HG02870 (cell line): Measurements from ENCODE around the gene RBMS1.

Experiments used
- ATAC-seq: cut with Tn5 transposase; IDR thresholded peaks from one replicate; pipeline ENCODE4 v1.9.1; 2021; ENCODE audit warnings: mild to moderate bottlenecking, moderate library complexity; ENCODE audit not compliant: unreplicated experiment

Gene RBMS1

GRCh38 chr2:160389875-160390274 lies 103.7 kb downstream of the RBMS1 start:
- no peak for ATAC-seq

- no peak for ATAC-seq
Measured at GRCh38 chr2:160388464-160389263, 104.9 kb downstream of the RBMS1 start.

GRCh38 chr2:160387558-160388262 lies 105.9 kb downstream of the RBMS1 start:
- no peak for ATAC-seq

GRCh38 chr2:160384791-160385190 lies 108.8 kb downstream of the RBMS1 start:
- ATAC-seq = no peak

- ATAC-seq = no peak
Measured at GRCh38 chr2:160381425-160381951, 112.1 kb downstream of the RBMS1 start.

GRCh38 chr2:160380611-160381010 lies 113.0 kb downstream of the RBMS1 start:
- no peak for ATAC-seq

- no peak for ATAC-seq
Measured at GRCh38 chr2:160380000-160380570, 113.5 kb downstream of the RBMS1 start.

DNA sequence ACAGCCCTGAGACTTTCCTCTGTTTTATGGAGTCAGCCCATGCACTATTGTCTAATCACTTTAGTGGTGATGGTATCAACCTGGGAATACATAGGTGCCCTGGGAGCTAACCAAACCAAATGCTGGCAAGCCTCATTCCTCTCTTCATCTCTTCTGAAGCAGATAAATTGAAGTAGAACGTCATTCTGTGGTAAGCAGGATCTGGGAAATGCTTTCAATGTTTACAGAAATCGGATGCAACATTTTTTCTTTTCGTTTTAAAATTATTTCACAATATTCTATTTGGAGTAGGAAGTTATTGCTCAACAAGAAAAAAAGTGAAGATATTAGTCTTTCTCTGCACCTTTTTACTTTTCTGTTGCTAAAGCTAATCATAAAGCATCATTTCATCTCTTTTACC lies 114.2 kb downstream of the RBMS1 start:
- no peak for ATAC-seq

GRCh38 chr2:160377204-160377995 lies 116.2 kb downstream of the RBMS1 start:
- ATAC-seq = no peak

DNA sequence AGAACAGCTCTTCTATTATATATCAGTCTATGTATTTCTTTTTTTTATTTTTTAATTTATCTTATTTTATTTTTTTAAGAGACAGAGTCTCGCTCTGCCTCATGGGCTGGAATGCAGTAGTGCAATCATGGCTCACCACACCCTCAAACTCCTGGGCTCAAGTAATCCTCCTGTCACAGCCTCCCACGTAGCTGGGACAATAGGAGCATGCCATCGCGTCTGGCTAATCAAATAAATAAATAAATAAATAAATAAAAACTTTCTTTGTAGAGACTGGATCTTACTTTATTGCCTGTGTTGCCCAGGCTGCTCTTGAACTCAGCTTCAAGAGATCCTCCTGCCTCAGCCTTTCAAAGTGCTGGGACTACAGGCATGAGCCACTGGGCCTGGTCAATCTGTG lies 117.0 kb downstream of the RBMS1 start:
- no peak for ATAC-seq

GRCh38 chr2:160375802-160376469 lies 117.7 kb downstream of the RBMS1 start:
- no peak for ATAC-seq

- no peak for ATAC-seq
Measured at GRCh38 chr2:160375037-160375436, 118.6 kb downstream of the RBMS1 start.

DNA sequence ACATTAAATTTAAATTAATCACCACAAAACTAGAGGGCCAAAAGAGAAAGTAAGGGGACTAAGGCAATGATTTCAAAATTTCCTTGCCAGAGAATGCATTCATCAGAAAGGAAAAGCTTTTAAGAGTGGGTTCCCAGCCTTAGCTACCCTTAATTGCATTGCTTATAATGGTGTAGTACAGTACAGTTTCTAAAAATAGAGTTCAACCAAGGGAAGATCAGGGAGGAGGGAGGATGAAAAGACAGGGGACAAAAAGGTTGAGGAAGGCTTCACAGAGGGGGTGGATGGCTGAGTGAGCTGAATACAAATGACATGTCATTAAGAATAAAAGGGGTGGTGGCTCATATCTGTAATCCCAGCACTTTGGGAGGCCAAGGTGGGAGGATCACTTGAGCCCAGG lies 119.9 kb downstream of the RBMS1 start:
- no peak for ATAC-seq

GRCh38 chr2:160373263-160373662 lies 120.3 kb downstream of the RBMS1 start:
- no peak for ATAC-seq

DNA sequence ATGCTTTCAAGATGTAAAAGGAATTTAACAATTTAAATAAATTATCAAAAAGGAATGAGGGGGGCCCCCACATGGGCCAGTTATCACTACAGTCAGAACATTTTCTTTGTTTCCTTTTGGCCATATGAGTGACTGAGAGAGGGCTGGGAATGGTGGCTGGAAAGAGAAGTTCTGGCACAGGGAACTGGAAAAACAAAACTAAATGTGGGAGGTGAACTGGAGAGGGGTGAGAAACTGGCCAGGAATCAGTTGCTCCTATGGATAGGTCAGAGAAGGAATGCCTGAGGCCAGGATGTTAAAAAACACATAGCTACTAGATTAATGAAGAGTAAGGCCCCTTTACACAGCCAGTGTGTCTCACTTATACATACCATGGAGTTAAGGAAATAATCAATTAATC lies 121.0 kb downstream of the RBMS1 start:
- ATAC-seq = no peak

- no peak for ATAC-seq
Measured at GRCh38 chr2:160372010-160372356, 121.6 kb downstream of the RBMS1 start.

GRCh38 chr2:160371251-160372009 lies 122.2 kb downstream of the RBMS1 start:
- no peak for ATAC-seq

GRCh38 chr2:160368988-160369930 lies 124.3 kb downstream of the RBMS1 start:
- no peak for ATAC-seq

DNA sequence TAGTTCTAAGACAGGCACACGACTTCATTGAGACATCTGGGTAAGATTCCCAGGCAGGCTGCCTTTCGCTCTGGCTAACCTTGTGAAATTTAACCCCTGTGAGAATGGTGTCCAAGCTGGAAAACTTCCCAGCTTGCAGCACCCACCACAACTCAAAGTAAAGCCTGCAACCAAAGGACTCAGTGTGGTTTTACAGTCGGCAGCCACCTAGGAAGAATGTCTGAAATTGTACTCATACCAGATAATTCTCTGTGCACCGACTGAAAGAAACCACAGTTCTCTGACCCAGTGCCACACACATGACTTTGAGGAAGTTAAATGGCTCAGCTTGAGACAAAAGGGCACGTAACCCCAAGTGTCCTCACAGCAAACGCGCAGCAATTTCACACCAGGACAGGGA lies 125.7 kb downstream of the RBMS1 start:
- no peak for ATAC-seq
